Posterior vena cava (tissue), 2 donors: ENCODE measurements around the gene HABP4. TPM values are rescaled to one million over a fixed set of nuclear protein-coding genes. Genes with fewer than 3 reads are reported as not detected.

Experiments used
- total RNA-seq, 2 donors: library from RNA; stranded (reverse); fragmentation: NEBNext Ultra II Directional; extraction: Animal tissue kit (Norgen Biotek cat#: 25700); gene quantifications; one replicate each; pipeline ENCODE4 v1.2.1, GENCODE V29; 2021
- donor health status: DM: yes; HTN: yes; CAD: no.
- donor health status: DM: yes; HTN: yes; CAD: no.

HABP4 gene
- total RNA-seq, 2 donors from 2014 or later, result 30.9 to 37.4 TPM

Other genes with a start within 250 kb of the HABP4 start
- gene HSD17B3, start 148.0 kb upstream of the HABP4 start, total RNA-seq, result under 1 TPM in 1 of 2 donors, not detected in 1; 0.86 TPM
- gene SLC35D2, start 66.5 kb upstream of the HABP4 start, total RNA-seq, result 10 to 100 TPM; 13.2 to 15.7 TPM
- gene ZNF367, start 31.8 kb upstream of the HABP4 start, total RNA-seq, result 1 to 10 TPM; 1.1 to 2.3 TPM
- gene CDC14B, start 169.7 kb downstream of the HABP4 start, total RNA-seq, result 10 to 100 TPM; 24.4 to 31.2 TPM
- 10 to 100 TPM; 25.9 to 28.9 TPM for gene PRXL2C, start 205.1 kb downstream of the HABP4 start, total RNA-seq